HCT116 (cell line): Measurements from ENCODE around the gene STARD5.

ENCODE experiments used
- EZH2 ChIP-seq: fragments of 200-600 bp; sonication (generic); IDR thresholded peaks from 2 replicates; pipeline ENCODE4 v1.6.1; 2017; ENCODE audit warnings: antibody characterized with exemption, mixed run types
- POLR2A ChIP-seq: IDR thresholded peaks from 2 replicates; pipeline ENCODE4 v1.7.0; 2011; ENCODE audit warnings: borderline replicate concordance; ENCODE audit not compliant: insufficient read depth, insufficient read length; ENCODE audit errors: extremely low read depth
- POLR2AphosphoS5 ChIP-seq: IDR thresholded peaks from 2 replicates; pipeline ENCODE4 v1.6.1; 2011; ENCODE audit warnings: mild to moderate bottlenecking, low read depth, low read length, moderate library complexity
- TCF7L2 ChIP-seq: IDR thresholded peaks from 2 replicates; pipeline ENCODE4 v1.7.0; 2011; ENCODE audit warnings: borderline replicate concordance, inconsistent platforms; ENCODE audit not compliant: insufficient read depth, insufficient read length; ENCODE audit errors: extremely low read depth
- ZNF274 ChIP-seq: fragments of 200-500 bp; sonication (Bioruptor generic); IDR thresholded peaks from 2 replicates; pipeline ENCODE4 v1.6.1; 2014; ENCODE audit warnings: mild to moderate bottlenecking, low read depth, low read length, inconsistent platforms
- TF ChIP-seq, protein P1 (sequence below), 3 experiments: fragments of 200-600 bp in 1 of 3; sonication (generic) in 1 of 3; IDR thresholded peaks in 2 of 3; conservative IDR thresholded peaks in 1 of 3; 2 replicates each; pipeline ENCODE4 v1.5.1; 2012 to 2017; ENCODE audit warnings: low read depth in 2 of 3, low read length in 2 of 3, antibody characterized with exemption in 1 of 3, borderline replicate concordance in 1 of 3, control low read depth in 1 of 3, mild to moderate bottlenecking in 1 of 3, mixed read lengths in 1 of 3, mixed run types in 1 of 3, moderate library complexity in 1 of 3; ENCODE audit not compliant: insufficient read depth in 1 of 3

DNA sequence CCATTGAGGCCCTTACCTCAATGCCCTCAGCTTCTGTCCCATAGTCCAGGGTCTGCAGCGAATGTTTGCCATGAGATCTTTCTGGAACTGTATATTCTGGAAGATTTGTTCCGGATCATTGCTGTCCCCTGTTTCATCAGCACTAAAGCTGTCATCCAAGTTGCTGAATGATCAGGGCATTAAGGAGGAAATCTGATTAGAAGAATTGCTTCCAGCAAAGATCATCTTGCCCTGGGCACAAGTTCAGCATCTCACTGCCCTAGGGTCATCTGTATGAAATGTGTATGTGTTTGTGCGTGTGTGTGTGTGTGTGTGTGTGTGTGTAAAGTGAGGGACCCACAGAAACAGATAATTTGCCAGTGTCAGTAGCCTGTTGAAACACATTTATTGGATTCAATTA lies 48.6 kb upstream of the STARD5 start:
- TF ChIP-seq, protein P1, sequence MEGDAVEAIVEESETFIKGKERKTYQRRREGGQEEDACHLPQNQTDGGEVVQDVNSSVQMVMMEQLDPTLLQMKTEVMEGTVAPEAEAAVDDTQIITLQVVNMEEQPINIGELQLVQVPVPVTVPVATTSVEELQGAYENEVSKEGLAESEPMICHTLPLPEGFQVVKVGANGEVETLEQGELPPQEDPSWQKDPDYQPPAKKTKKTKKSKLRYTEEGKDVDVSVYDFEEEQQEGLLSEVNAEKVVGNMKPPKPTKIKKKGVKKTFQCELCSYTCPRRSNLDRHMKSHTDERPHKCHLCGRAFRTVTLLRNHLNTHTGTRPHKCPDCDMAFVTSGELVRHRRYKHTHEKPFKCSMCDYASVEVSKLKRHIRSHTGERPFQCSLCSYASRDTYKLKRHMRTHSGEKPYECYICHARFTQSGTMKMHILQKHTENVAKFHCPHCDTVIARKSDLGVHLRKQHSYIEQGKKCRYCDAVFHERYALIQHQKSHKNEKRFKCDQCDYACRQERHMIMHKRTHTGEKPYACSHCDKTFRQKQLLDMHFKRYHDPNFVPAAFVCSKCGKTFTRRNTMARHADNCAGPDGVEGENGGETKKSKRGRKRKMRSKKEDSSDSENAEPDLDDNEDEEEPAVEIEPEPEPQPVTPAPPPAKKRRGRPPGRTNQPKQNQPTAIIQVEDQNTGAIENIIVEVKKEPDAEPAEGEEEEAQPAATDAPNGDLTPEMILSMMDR (IDR thresholded peaks at IDR 0.05 in 2 of 3, conservative IDR thresholded peaks at IDR 0.05 in 1 of 3; ENCODE audit: borderline replicate concordance in 1 of 3, insufficient read depth in 1 of 3, low read depth in 2 of 3, low read length in 2 of 3) = no peak
- TF ChIP-seq POLR2A = no peak
- TF ChIP-seq POLR2AphosphoS5 = no peak
- TF ChIP-seq TCF7L2 = no peak
- TF ChIP-seq EZH2 = no peak
- TF ChIP-seq ZNF274 = no peak
